ACC112 (cell line): ENCODE results near the gene MRGPRD.
A peak's percentile ranks its signal among the peaks of the same experiment; 100 is the strongest.

ENCODE experiments used
- H2AFZ ChIP-seq: fragments of 200-600 bp; sonication (generic); one replicate; pipeline ENCODE4 v1.6.0; 2017; ENCODE audit warnings: antibody characterized with exemption, low read length; ENCODE audit not compliant: unreplicated experiment
- H3K27ac ChIP-seq: fragments of 200-600 bp; sonication (generic); 2 replicates; pipeline ENCODE4 v1.5.1; 2014; ENCODE audit warnings: low read depth, mild to moderate bottlenecking, antibody characterized with exemption, low read length, moderate library complexity
- H3K27me3 ChIP-seq: fragments of 200-600 bp; sonication (generic); 2 replicates; pipeline ENCODE4 v1.6.1; 2014; ENCODE audit warnings: mild to moderate bottlenecking, antibody characterized with exemption, low read length, moderate library complexity, mixed read lengths; ENCODE audit not compliant: insufficient read depth
- H3K36me3 ChIP-seq: fragments of 200-600 bp; sonication (generic); 2 replicates; pipeline ENCODE4 v1.6.1; 2016; ENCODE audit warnings: mild to moderate bottlenecking, antibody characterized with exemption, low read length, moderate library complexity, mixed read lengths; ENCODE audit not compliant: insufficient read depth
- H3K4me1 ChIP-seq: fragments of 200-600 bp; sonication (generic); one replicate; pipeline ENCODE4 v1.6.1; 2016; ENCODE audit warnings: low read length, mixed read lengths; ENCODE audit not compliant: insufficient read depth, unreplicated experiment, control insufficient read depth
- H3K4me3 ChIP-seq: fragments of 200-600 bp; sonication (generic); 2 replicates; pipeline ENCODE4 v1.5.1; 2014; ENCODE audit warnings: mild to moderate bottlenecking, low read depth, low read length
- H3K79me2 ChIP-seq: fragments of 200-600 bp; sonication (generic); one replicate; pipeline ENCODE4 v1.6.0; 2016; ENCODE audit warnings: low read length; ENCODE audit not compliant: control insufficient read depth, unreplicated experiment, insufficient read depth

MRGPRD gene

GRCh38 chr11:69012092-69013008, 31.6 kb upstream of the MRGPRD start:
- H3K4me3 ChIP-seq, result peak overlapping the region; percentile 81
- no peak overlapping the region for H3K27ac ChIP-seq
- no peaks in the 10 kb centered on the region for H3K27me3 ChIP-seq
- H2AFZ ChIP-seq, result peak overlapping the region; percentile 93
- no peaks in the 10 kb centered on the region for H3K36me3 ChIP-seq
- peaks cover 54% of the 10 kb centered on the region for H3K4me1 ChIP-seq
- no peaks in the 10 kb centered on the region for H3K79me2 ChIP-seq

- Histone ChIP-seq H3K4me1 (peaks cover 54% of the 10 kb centered on the region), H3K36me3 (no peaks in the 10 kb centered on the region), H2AFZ (no peak overlapping the region), H3K79me2 (no peaks in the 10 kb centered on the region), H3K4me3 (peak overlapping the region; percentile 81), H3K27me3 (no peaks in the 10 kb centered on the region), H3K27ac (no peak overlapping the region)
Measured at GRCh38 chr11:69011624-69012091, 30.9 kb upstream of the MRGPRD start.

- Histone ChIP-seq H3K27me3 (no peaks in the 10 kb centered on the region), H3K79me2 (no peaks in the 10 kb centered on the region), H3K4me1 (peaks cover 54% of the 10 kb centered on the region), H3K36me3 (no peaks in the 10 kb centered on the region), H3K27ac (peak overlapping the region; percentile 86; the same call in 1 of the 2 replicates), H2AFZ (peak overlapping the region; percentile 86), H3K4me3 (peak overlapping the region; percentile 81)
Measured at GRCh38 chr11:69010964-69011623, 30.3 kb upstream of the MRGPRD start.

GRCh38 chr11:69010361-69010891, 29.6 kb upstream of the MRGPRD start:
- Histone ChIP-seq H3K79me2 (no peaks in the 10 kb centered on the region), H3K27me3 (no peaks in the 10 kb centered on the region), H3K4me1 (peaks cover 54% of the 10 kb centered on the region), H2AFZ (peak overlapping the region; percentile 72), H3K27ac (peak overlapping the region; percentile 86), H3K36me3 (no peaks in the 10 kb centered on the region), H3K4me3 (peak overlapping the region; percentile 81)

- Histone ChIP-seq H3K27me3 (no peaks in the 10 kb centered on the region), H2AFZ (no peak overlapping the region), H3K4me3 (peak overlapping the region; percentile 81), H3K36me3 (no peaks in the 10 kb centered on the region), H3K4me1 (peaks cover 54% of the 10 kb centered on the region), H3K27ac (peak overlapping the region; percentile 86), H3K79me2 (no peaks in the 10 kb centered on the region)
Measured at GRCh38 chr11:69009441-69010211, 28.8 kb upstream of the MRGPRD start.

- Histone ChIP-seq H3K27ac (peak overlapping the region; percentile 86), H3K4me1 (peaks cover 54% of the 10 kb centered on the region), H3K36me3 (no peaks in the 10 kb centered on the region), H3K4me3 (peak overlapping the region; percentile 39), H3K27me3 (no peaks in the 10 kb centered on the region), H3K79me2 (no peaks in the 10 kb centered on the region), H2AFZ (no peak overlapping the region)
Measured at GRCh38 chr11:69008737-69009440, 28.1 kb upstream of the MRGPRD start.

GRCh38 chr11:69007975-69008381, 27.2 kb upstream of the MRGPRD start:
- Histone ChIP-seq H3K79me2 (no peaks in the 10 kb centered on the region), H3K27me3 (no peaks in the 10 kb centered on the region), H3K27ac (peak overlapping the region; percentile 86), H3K36me3 (no peaks in the 10 kb centered on the region), H3K4me3 (peak overlapping the region; percentile 25; the same call in 1 of the 2 replicates), H2AFZ (no peak overlapping the region), H3K4me1 (peaks cover 49% of the 10 kb centered on the region)

- H3K4me1 ChIP-seq, result peaks cover 44% of the 10 kb centered on the region
- no peaks in the 10 kb centered on the region for H3K36me3 ChIP-seq
- no peaks in the 10 kb centered on the region for H3K79me2 ChIP-seq
- no peaks in the 10 kb centered on the region for H3K27me3 ChIP-seq
- no peak overlapping the region for H3K4me3 ChIP-seq
- H2AFZ ChIP-seq, result no peak overlapping the region
- no peak overlapping the region for H3K27ac ChIP-seq
Measured at GRCh38 chr11:69006816-69007215, 26.0 kb upstream of the MRGPRD start.

GRCh38 chr11:69005631-69006368, 25.0 kb upstream of the MRGPRD start:
- Histone ChIP-seq H2AFZ (no peak overlapping the region), H3K27me3 (no peaks in the 10 kb centered on the region), H3K79me2 (no peaks in the 10 kb centered on the region), H3K4me3 (no peak overlapping the region), H3K4me1 (peaks cover 44% of the 10 kb centered on the region), H3K27ac (no peak overlapping the region), H3K36me3 (no peaks in the 10 kb centered on the region)
